CD14-positive monocyte (primary cell): Measurements from ENCODE around the gene FGF7. TPM values are rescaled to one million over a fixed set of nuclear protein-coding genes. Genes with fewer than 3 reads are reported as not detected.
"Not testable (repeated sequence)": the region's sequence is repeated elsewhere in the genome, so short reads cannot be mapped to it uniquely, and the experiment has no call there.

ENCODE experiments used
- DNase-seq, 3 donors: peaks; one replicate each; pipeline ENCODE4 v3.0.0-alpha.2; 2011 to 2022
- H2AFZ ChIP-seq: 2 replicates; pipeline ENCODE4 v1.6.0; 2012; ENCODE audit warnings: mild to moderate bottlenecking, low read depth, low read length, inconsistent platforms; ENCODE audit not compliant: insufficient read depth, poor library complexity, severe bottlenecking
- H3K27ac ChIP-seq, 2 donors: 1 replicate in 1 of 2; 2 replicates in 1 of 2; pipeline ENCODE4 v1.5.1; 2012 to 2013; ENCODE audit warnings: low read length in 2 of 2, control low read depth in 1 of 2, inconsistent platforms in 1 of 2, low read depth in 1 of 2, mild to moderate bottlenecking in 1 of 2
- H3K27me3 ChIP-seq, 2 donors: one replicate each; pipeline versions ENCODE4 v1.6.0 to v1.6.1; 2011 to 2013; ENCODE audit warnings: low read length in 2 of 2; ENCODE audit not compliant: control insufficient read depth in 2 of 2, insufficient read depth in 2 of 2
- H3K36me3 ChIP-seq, 2 donors: replicated peaks in 1 of 2; 1 replicate in 1 of 2; 2 replicates in 1 of 2; pipeline versions ENCODE4 v1.5.1 to v1.6.1; 2012 to 2013; ENCODE audit warnings: low read length in 2 of 2, control low read depth in 1 of 2, inconsistent platforms in 1 of 2, mild to moderate bottlenecking in 1 of 2; ENCODE audit not compliant: insufficient read depth in 2 of 2, control insufficient read depth in 1 of 2
- H3K4me1 ChIP-seq, 2 donors: 1 replicate in 1 of 2; 2 replicates in 1 of 2; pipeline versions ENCODE4 v1.5.1 to v1.6.1; 2012 to 2013; ENCODE audit warnings: low read length in 2 of 2, control low read depth in 1 of 2, inconsistent platforms in 1 of 2, mild to moderate bottlenecking in 1 of 2, moderate library complexity in 1 of 2; ENCODE audit not compliant: insufficient read depth in 2 of 2, control insufficient read depth in 1 of 2
- H3K4me2 ChIP-seq: replicated peaks from 2 replicates; pipeline ENCODE3; 2012; ENCODE audit warnings: low read length, moderate library complexity, mild to moderate bottlenecking; ENCODE audit not compliant: poor library complexity, severe bottlenecking; ENCODE audit errors: extremely low read depth
- H3K4me3 ChIP-seq, 3 experiments: fragments of 200-600 bp in 1 of 3; sonication (generic) in 1 of 3; replicated peaks in 1 of 3; 1 replicate in 2 of 3; 2 replicates in 1 of 3; pipeline ENCODE4 v1.5.1; 2011 to 2013; ENCODE audit warnings: low read length in 3 of 3, mild to moderate bottlenecking in 3 of 3, control low read depth in 2 of 3, low read depth in 2 of 3, inconsistent platforms in 1 of 3, moderate library complexity in 1 of 3
- H3K79me2 ChIP-seq: 2 replicates; pipeline ENCODE4 v1.6.0; 2012; ENCODE audit warnings: mild to moderate bottlenecking, control low read depth, inconsistent platforms, low read length, moderate library complexity; ENCODE audit not compliant: insufficient read depth
- H3K9ac ChIP-seq: 2 replicates; pipeline ENCODE4 v1.6.0; 2017; ENCODE audit warnings: low read length, mild to moderate bottlenecking; ENCODE audit not compliant: insufficient read depth, poor library complexity, severe bottlenecking
- H3K9me3 ChIP-seq, 2 donors: replicated peaks in 1 of 2; 1 replicate in 1 of 2; 2 replicates in 1 of 2; pipeline versions ENCODE4 v1.5.1 to v1.6.1; 2012 to 2013; ENCODE audit warnings: low read length in 2 of 2, control low read depth in 1 of 2; ENCODE audit not compliant: control insufficient read depth in 1 of 2, insufficient read depth in 1 of 2
- H4K20me1 ChIP-seq: 2 replicates; pipeline ENCODE4 v1.6.0; 2012; ENCODE audit warnings: mild to moderate bottlenecking, low read length, control low read depth, moderate library complexity; ENCODE audit not compliant: insufficient read depth
- H3K27ac Mint-ChIP-seq, 7 donors: one replicate each; pipeline ENCODE4 v1.8.0; 2020; ENCODE audit warnings: mild to moderate bottlenecking in 7 of 7, mixed read lengths in 7 of 7, moderate library complexity in 6 of 7, inconsistent platforms in 2 of 7
- H3K27me3 Mint-ChIP-seq, 3 donors: one replicate each; pipeline ENCODE4 v1.8.0; 2021 to 2022; ENCODE audit warnings: low read depth in 3 of 3, mild to moderate bottlenecking in 3 of 3, mixed read lengths in 3 of 3, moderate library complexity in 3 of 3, inconsistent platforms in 1 of 3
- H3K36me3 Mint-ChIP-seq, 2 donors: one replicate each; pipeline ENCODE4 v1.8.0; 2020; ENCODE audit warnings: mixed read lengths in 2 of 2, inconsistent platforms in 1 of 2, mild to moderate bottlenecking in 1 of 2
- H3K4me1 Mint-ChIP-seq: one replicate; pipeline ENCODE4 v1.8.0; 2020; ENCODE audit warnings: mild to moderate bottlenecking, mixed read lengths
- H3K4me3 Mint-ChIP-seq, 2 donors: one replicate each; pipeline ENCODE4 v1.8.0; 2020; ENCODE audit warnings: mild to moderate bottlenecking in 2 of 2, mixed read lengths in 2 of 2, moderate library complexity in 1 of 2
- H3K9me3 Mint-ChIP-seq, 7 donors: one replicate each; pipeline ENCODE4 v1.8.0; 2020 to 2022; ENCODE audit warnings: mixed read lengths in 7 of 7, mild to moderate bottlenecking in 6 of 7, moderate library complexity in 6 of 7, inconsistent platforms in 2 of 7
- CTCF ChIP-seq: fragments of 200-600 bp; IDR thresholded peaks from one replicate; pipeline ENCODE4 v1.8.0; 2022; ENCODE audit warnings: antibody characterized with exemption, mild to moderate bottlenecking
- WGBS: methylation state at CpG from one replicate; pipeline ENCODE4 v1.1.5; 2013; ENCODE audit warnings: missing lambda C conversion rate; ENCODE audit not compliant: insufficient coverage; 5-methylcytosine and 5-hydroxymethylcytosine counted together
- intact Hi-C, 2 donors: fragments of 100-400 bp; cut with micrococcal nuclease; formaldehyde crosslinking; loops; one replicate each; pipeline versions ENCODE4 v1.15.0 to v1.15.1; 2023
- polyA plus RNA-seq, 3 donors: library from polyadenylated mRNA; depleted of rRNA in 1 of 3; unstranded in 2 of 3; stranded (reverse) in 1 of 3; fragments of 300-500 nt in 2 of 3; fragments of >200 nt in 1 of 3; fragmentation: Illumina TruSeq in 2 of 3; gene quantifications; 1 replicate in 2 of 3; 2 replicates in 1 of 3; pipeline ENCODE4 v1.2.3, GENCODE V29; 2012 to 2021

FGF7 gene
- polyA plus RNA-seq, 3 donors = not detected

- no peak for DNase-seq
- no peak overlapping the region for H3K27ac Mint-ChIP-seq
- Histone ChIP-seq H3K79me2 (no peaks in the 10 kb centered on the region), H4K20me1 (no peaks in the 10 kb centered on the region), H3K9ac (no peak overlapping the region), H2AFZ (no peak overlapping the region), H3K27ac (no peak overlapping the region), H3K36me3 (no peaks in the 10 kb centered on the region), H3K27me3 (no peaks in the 10 kb centered on the region), H3K4me2 (no peak overlapping the region), H3K4me3 (no peak overlapping the region), H3K9me3 (no peaks in the 10 kb centered on the region), H3K4me1 (no peaks in the 10 kb centered on the region)
- no peaks in the 10 kb centered on the region for H3K27me3 Mint-ChIP-seq
- intact Hi-C loops = no loop called here
- H3K4me1 Mint-ChIP-seq = peaks cover 9% of the 10 kb centered on the region
- TF ChIP-seq CTCF = no peak
- H3K36me3 Mint-ChIP-seq = no peaks in the 10 kb centered on the region
- peaks cover 0 to 5% (median 2%) of the 10 kb centered on the region in 7 donors for H3K9me3 Mint-ChIP-seq
- WGBS = no CpG with 5 or more reads among the region's 1 CpG
- no peak overlapping the region for H3K4me3 Mint-ChIP-seq
Observed at GRCh38 chr15:49473031-49473430, 50.0 kb downstream of the FGF7 start.

GRCh38 chr15:49478021-49478420 lies 55.0 kb downstream of the FGF7 start:
- 83% methylated on average over 1 of the region's 4 CpGs for WGBS
- H3K27ac Mint-ChIP-seq, intact Hi-C loops: not testable (repeated sequence)

GRCh38 chr15:49478982-49479381 lies 55.9 kb downstream of the FGF7 start:
- H3K4me1 ChIP-seq, H3K27ac Mint-ChIP-seq, H3K9me3 Mint-ChIP-seq, H3K36me3 ChIP-seq, H3K9ac ChIP-seq, H3K4me1 Mint-ChIP-seq, H3K4me3 ChIP-seq, H3K36me3 Mint-ChIP-seq, H3K79me2 ChIP-seq, intact Hi-C loops, H4K20me1 ChIP-seq, H3K4me2 ChIP-seq, H2AFZ ChIP-seq, DNase-seq, H3K4me3 Mint-ChIP-seq, H3K27ac ChIP-seq, H3K27me3 Mint-ChIP-seq, H3K9me3 ChIP-seq, H3K27me3 ChIP-seq: not testable (repeated sequence)

More at GRCh38 chr15:49478021-49478420, 55.0 kb downstream of the FGF7 start:
- not testable (repeated sequence) for H3K4me2 ChIP-seq, H2AFZ ChIP-seq, DNase-seq, H3K4me1 Mint-ChIP-seq, H3K27ac ChIP-seq, H3K9me3 ChIP-seq, H3K79me2 ChIP-seq, H3K4me3 ChIP-seq, H3K9me3 Mint-ChIP-seq, H3K36me3 ChIP-seq, H3K27me3 ChIP-seq, H3K36me3 Mint-ChIP-seq, H3K9ac ChIP-seq, H3K4me3 Mint-ChIP-seq, H4K20me1 ChIP-seq, H3K4me1 ChIP-seq, H3K27me3 Mint-ChIP-seq

GRCh38 chr15:49485401-49485800 lies 62.4 kb downstream of the FGF7 start:
- intact Hi-C loops, H3K4me3 Mint-ChIP-seq, H2AFZ ChIP-seq, H3K9me3 Mint-ChIP-seq, H3K27me3 ChIP-seq, H3K4me2 ChIP-seq, H4K20me1 ChIP-seq, H3K36me3 Mint-ChIP-seq, H3K4me1 ChIP-seq, H3K4me1 Mint-ChIP-seq, H3K9me3 ChIP-seq, H3K27ac Mint-ChIP-seq, DNase-seq, H3K27me3 Mint-ChIP-seq, H3K36me3 ChIP-seq, H3K27ac ChIP-seq, H3K79me2 ChIP-seq, H3K4me3 ChIP-seq, H3K9ac ChIP-seq: not testable (repeated sequence)
- WGBS = no CpG with 5 or more reads among the region's 1 CpG
